ENCODE data around the gene TDRD12.

Gene TDRD12

DNA sequence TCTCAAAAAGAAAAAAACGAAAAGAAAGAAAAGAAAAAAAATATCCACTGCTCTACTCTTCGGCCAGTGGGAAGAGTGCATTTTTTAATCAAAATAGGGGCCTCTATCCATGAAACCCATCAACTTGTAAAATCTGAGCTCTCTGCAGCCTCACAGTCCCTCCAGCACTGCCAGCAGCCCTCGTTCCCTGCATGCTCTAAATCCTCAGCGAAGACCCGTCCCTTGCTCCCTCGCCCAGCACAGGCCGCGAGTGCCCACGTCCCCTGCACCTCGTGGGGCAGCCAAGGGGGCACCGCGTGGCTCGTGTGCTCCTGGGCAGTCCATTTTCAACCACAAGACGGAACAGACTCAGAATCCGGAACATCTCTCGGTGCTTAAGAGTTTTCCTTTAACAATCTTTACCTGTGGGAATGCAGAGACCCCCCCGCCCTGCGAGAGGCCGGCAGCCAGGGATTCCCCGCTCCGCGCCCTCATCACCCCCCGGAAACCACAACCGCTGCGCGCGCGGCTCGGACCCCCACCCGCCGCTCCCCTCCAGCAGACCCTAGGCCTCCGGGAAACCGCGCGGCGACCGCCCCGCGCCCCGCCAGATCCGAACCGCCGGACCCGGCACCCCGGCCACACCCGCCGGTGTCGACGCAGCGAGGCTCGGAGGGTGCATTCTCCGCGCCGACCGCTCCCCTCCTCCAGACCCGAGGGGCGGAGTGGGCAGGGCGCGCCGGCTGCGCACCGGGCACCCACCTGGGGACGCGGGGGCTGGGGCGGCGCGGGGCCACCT lies 45.2 kb upstream of the TDRD12 start (continued):
- peak; percentile 79; the same call in 1 of the 2 replicates for TF ChIP-seq ZNF121 (tag by site-specific recombination; IDR thresholded peaks at IDR 0.05)
- TF ChIP-seq, protein P1, sequence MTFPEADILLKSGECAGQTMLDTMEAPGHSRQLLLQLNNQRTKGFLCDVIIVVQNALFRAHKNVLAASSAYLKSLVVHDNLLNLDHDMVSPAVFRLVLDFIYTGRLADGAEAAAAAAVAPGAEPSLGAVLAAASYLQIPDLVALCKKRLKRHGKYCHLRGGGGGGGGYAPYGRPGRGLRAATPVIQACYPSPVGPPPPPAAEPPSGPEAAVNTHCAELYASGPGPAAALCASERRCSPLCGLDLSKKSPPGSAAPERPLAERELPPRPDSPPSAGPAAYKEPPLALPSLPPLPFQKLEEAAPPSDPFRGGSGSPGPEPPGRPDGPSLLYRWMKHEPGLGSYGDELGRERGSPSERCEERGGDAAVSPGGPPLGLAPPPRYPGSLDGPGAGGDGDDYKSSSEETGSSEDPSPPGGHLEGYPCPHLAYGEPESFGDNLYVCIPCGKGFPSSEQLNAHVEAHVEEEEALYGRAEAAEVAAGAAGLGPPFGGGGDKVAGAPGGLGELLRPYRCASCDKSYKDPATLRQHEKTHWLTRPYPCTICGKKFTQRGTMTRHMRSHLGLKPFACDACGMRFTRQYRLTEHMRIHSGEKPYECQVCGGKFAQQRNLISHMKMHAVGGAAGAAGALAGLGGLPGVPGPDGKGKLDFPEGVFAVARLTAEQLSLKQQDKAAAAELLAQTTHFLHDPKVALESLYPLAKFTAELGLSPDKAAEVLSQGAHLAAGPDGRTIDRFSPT (tag by site-specific recombination; IDR thresholded peaks at IDR 0.05) = peak; percentile 96
- no peak for TF ChIP-seq ZBTB1 (tag by site-specific recombination; IDR thresholded peaks at IDR 0.05)
- peak; percentile 93 for TF ChIP-seq ZNF600 (tag by site-specific recombination; IDR thresholded peaks at IDR 0.05)
- no peak for TF ChIP-seq ZNF132 (tag by site-specific recombination; IDR thresholded peaks at IDR 0.05; ENCODE audit: borderline replicate concordance)
- TF ChIP-seq ZNF561 (tag by site-specific recombination; IDR thresholded peaks at IDR 0.05; ENCODE audit: borderline replicate concordance) = peak; percentile 94
- TF ChIP-seq ZNF184 (tag by site-specific recombination; IDR thresholded peaks at IDR 0.05) = no peak
- no peak for TF ChIP-seq WT1 (tag by site-specific recombination; IDR thresholded peaks at IDR 0.05)
- no peak for TF ChIP-seq ZNF701 (tag by site-specific recombination; IDR thresholded peaks at IDR 0.05)
- peak; percentile 80 for TF ChIP-seq IKZF3 (tag by site-specific recombination; IDR thresholded peaks at IDR 0.05)
- TF ChIP-seq ZSCAN30 (tag by site-specific recombination; IDR thresholded peaks at IDR 0.05) = peak; percentile 92
- TF ChIP-seq ZNF510 (tag by site-specific recombination; IDR thresholded peaks at IDR 0.05; ENCODE audit: insufficient replicate concordance) = no peak
- TF ChIP-seq, protein P2, sequence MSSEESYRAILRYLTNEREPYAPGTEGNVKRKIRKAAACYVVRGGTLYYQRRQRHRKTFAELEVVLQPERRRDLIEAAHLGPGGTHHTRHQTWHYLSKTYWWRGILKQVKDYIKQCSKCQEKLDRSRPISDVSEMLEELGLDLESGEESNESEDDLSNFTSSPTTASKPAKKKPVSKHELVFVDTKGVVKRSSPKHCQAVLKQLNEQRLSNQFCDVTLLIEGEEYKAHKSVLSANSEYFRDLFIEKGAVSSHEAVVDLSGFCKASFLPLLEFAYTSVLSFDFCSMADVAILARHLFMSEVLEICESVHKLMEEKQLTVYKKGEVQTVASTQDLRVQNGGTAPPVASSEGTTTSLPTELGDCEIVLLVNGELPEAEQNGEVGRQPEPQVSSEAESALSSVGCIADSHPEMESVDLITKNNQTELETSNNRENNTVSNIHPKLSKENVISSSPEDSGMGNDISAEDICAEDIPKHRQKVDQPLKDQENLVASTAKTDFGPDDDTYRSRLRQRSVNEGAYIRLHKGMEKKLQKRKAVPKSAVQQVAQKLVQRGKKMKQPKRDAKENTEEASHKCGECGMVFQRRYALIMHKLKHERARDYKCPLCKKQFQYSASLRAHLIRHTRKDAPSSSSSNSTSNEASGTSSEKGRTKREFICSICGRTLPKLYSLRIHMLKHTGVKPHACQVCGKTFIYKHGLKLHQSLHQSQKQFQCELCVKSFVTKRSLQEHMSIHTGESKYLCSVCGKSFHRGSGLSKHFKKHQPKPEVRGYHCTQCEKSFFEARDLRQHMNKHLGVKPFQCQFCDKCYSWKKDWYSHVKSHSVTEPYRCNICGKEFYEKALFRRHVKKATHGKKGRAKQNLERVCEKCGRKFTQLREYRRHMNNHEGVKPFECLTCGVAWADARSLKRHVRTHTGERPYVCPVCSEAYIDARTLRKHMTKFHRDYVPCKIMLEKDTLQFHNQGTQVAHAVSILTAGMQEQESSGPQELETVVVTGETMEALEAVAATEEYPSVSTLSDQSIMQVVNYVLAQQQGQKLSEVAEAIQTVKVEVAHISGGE (tag by site-specific recombination; conservative IDR thresholded peaks at IDR 0.05; ENCODE audit: low read depth) = no peak
- TF ChIP-seq KLF9 (tag by site-specific recombination; IDR thresholded peaks at IDR 0.05; ENCODE audit: low read depth) = no peak
- TF ChIP-seq, protein P3, sequence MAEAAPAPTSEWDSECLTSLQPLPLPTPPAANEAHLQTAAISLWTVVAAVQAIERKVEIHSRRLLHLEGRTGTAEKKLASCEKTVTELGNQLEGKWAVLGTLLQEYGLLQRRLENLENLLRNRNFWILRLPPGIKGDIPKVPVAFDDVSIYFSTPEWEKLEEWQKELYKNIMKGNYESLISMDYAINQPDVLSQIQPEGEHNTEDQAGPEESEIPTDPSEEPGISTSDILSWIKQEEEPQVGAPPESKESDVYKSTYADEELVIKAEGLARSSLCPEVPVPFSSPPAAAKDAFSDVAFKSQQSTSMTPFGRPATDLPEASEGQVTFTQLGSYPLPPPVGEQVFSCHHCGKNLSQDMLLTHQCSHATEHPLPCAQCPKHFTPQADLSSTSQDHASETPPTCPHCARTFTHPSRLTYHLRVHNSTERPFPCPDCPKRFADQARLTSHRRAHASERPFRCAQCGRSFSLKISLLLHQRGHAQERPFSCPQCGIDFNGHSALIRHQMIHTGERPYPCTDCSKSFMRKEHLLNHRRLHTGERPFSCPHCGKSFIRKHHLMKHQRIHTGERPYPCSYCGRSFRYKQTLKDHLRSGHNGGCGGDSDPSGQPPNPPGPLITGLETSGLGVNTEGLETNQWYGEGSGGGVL (tag by site-specific recombination; IDR thresholded peaks at IDR 0.05) = peak; percentile 63
- no peak for TF ChIP-seq ZNF558 (tag by site-specific recombination; IDR thresholded peaks at IDR 0.05)
- no peak for TF ChIP-seq ZNF26 (tag by site-specific recombination; IDR thresholded peaks at IDR 0.05)
- TF ChIP-seq, protein P4, sequence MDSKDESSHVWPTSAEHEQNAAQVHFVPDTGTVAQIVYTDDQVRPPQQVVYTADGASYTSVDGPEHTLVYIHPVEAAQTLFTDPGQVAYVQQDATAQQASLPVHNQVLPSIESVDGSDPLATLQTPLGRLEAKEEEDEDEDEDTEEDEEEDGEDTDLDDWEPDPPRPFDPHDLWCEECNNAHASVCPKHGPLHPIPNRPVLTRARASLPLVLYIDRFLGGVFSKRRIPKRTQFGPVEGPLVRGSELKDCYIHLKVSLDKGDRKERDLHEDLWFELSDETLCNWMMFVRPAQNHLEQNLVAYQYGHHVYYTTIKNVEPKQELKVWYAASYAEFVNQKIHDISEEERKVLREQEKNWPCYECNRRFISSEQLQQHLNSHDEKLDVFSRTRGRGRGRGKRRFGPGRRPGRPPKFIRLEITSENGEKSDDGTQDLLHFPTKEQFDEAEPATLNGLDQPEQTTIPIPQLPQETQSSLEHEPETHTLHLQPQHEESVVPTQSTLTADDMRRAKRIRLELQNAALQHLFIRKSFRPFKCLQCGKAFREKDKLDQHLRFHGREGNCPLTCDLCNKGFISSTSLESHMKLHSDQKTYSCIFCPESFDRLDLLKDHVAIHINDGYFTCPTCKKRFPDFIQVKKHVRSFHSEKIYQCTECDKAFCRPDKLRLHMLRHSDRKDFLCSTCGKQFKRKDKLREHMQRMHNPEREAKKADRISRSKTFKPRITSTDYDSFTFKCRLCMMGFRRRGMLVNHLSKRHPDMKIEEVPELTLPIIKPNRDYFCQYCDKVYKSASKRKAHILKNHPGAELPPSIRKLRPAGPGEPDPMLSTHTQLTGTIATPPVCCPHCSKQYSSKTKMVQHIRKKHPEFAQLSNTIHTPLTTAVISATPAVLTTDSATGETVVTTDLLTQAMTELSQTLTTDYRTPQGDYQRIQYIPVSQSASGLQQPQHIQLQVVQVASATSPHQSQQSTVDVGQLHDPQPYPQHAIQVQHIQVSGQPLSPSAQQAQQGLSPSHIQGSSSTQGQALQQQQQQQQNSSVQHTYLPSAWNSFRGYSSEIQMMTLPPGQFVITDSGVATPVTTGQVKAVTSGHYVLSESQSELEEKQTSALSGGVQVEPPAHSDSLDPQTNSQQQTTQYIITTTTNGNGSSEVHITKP (tag by site-specific recombination; IDR thresholded peaks at IDR 0.05) = peak; percentile 94
- TF ChIP-seq ZBTB21 (tag by site-specific recombination; IDR thresholded peaks at IDR 0.05) = no peak
- TF ChIP-seq, protein P5, sequence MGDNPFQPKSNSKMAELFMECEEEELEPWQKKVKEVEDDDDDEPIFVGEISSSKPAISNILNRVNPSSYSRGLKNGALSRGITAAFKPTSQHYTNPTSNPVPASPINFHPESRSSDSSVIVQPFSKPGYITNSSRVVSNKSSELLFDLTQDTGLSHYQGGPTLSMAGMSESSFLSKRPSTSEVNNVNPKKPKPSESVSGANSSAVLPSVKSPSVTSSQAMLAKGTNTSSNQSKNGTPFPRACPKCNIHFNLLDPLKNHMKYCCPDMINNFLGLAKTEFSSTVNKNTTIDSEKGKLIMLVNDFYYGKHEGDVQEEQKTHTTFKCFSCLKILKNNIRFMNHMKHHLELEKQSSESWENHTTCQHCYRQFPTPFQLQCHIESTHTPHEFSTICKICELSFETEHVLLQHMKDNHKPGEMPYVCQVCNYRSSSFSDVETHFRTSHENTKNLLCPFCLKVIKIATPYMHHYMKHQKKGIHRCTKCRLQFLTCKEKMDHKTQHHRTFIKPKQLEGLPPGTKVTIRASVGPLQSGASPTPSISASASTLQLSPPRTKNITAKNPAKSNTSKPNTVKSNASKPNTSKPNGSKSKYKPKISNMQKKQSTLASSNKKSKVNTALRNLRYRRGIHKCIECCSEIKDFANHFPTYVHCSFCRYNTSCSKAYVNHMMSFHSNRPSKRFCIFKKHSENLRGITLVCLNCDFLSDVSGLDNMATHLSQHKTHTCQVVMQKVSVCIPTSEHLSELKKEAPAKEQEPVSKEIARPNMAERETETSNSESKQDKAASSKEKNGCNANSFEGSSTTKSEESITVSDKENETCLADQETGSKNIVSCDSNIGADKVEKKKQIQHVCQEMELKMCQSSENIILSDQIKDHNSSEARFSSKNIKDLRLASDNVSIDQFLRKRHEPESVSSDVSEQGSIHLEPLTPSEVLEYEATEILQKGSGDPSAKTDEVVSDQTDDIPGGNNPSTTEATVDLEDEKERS (tag by site-specific recombination; IDR thresholded peaks at IDR 0.05) = no peak
- TF ChIP-seq ZFHX2 (tag by site-specific recombination; conservative IDR thresholded peaks at IDR 0.05) = no peak
- TF ChIP-seq ZNF791 (tag by site-specific recombination; IDR thresholded peaks at IDR 0.05) = no peak
- 0 out of 2 replicates have a peak, but pooled peaks have one; percentile 8 for TF ChIP-seq ZBTB8A (tag by site-specific recombination; IDR thresholded peaks at IDR 0.05)
